OCI-LY7 (cell line): ENCODE measurements around the gene BICRAL. TPM values are rescaled to one million over a fixed set of nuclear protein-coding genes. Genes with fewer than 3 reads are reported as not detected.

ENCODE experiments used
- BruUV-seq: library from RNA; stranded (reverse); fragments of 400-500 nt; replicated peaks from 2 replicates; lab custom pipeline; 2021; lab: Mats Ljungman, UMichigan
- CTCF ChIA-PET: fragments of 300-600 bp; sonication (Branson Sonifier 250); formaldehyde crosslinking; loops from one replicate; lab custom pipeline; 2022; ENCODE audit warnings: antibody characterized with exemption; ENCODE audit not compliant: unreplicated experiment; lab: Charles Lee
- POLR2A ChIA-PET: fragments of 300-600 bp; sonication (Branson Sonifier 250); formaldehyde crosslinking; loops from one replicate; lab custom pipeline; 2022; ENCODE audit warnings: antibody characterized with exemption; lab: Charles Lee
- DNase-seq: peaks from one replicate; pipeline ENCODE4 v3.0.0-alpha.2; 2015; ENCODE audit warnings: low spot score
- H2AFZ ChIP-seq: fragments of 200-600 bp; sonication (generic), shearing (Covaris generic); 2 replicates; pipeline ENCODE4 v1.6.1; 2014; ENCODE audit warnings: mild to moderate bottlenecking, antibody characterized with exemption, low read length, moderate library complexity
- H3K27ac ChIP-seq: fragments of 200-600 bp; sonication (generic); 2 replicates; pipeline ENCODE4 v1.5.1; 2014; ENCODE audit warnings: mixed run types, low read depth, mild to moderate bottlenecking, moderate library complexity, low read length, inconsistent platforms; ENCODE audit not compliant: poor library complexity, severe bottlenecking
- H3K36me3 ChIP-seq: fragments of 200-600 bp; sonication (generic); 2 replicates; pipeline ENCODE4 v1.6.1; 2014; ENCODE audit warnings: mild to moderate bottlenecking, antibody characterized with exemption, low read length, moderate library complexity, mixed read lengths; ENCODE audit not compliant: insufficient read depth
- H3K4me1 ChIP-seq: fragments of 200-600 bp; sonication (generic); 2 replicates; pipeline ENCODE4 v1.5.1; 2014; ENCODE audit warnings: mild to moderate bottlenecking, low read length; ENCODE audit not compliant: insufficient read depth, poor library complexity, severe bottlenecking
- H3K4me2 ChIP-seq: fragments of 200-600 bp; sonication (generic); 2 replicates; pipeline ENCODE4 v1.6.1; 2014; ENCODE audit warnings: mild to moderate bottlenecking, low read length
- H3K4me3 ChIP-seq: fragments of 200-600 bp; sonication (generic); 2 replicates; pipeline ENCODE4 v1.5.1; 2014; ENCODE audit warnings: mild to moderate bottlenecking, low read depth, low read length; ENCODE audit not compliant: poor library complexity, severe bottlenecking
- H3K79me2 ChIP-seq: fragments of 200-600 bp; sonication (generic); 2 replicates; pipeline ENCODE4 v1.6.1; 2016; ENCODE audit warnings: low read depth, mild to moderate bottlenecking, low read length, moderate library complexity, mixed read lengths; ENCODE audit not compliant: insufficient read depth
- H3K9me2 ChIP-seq: fragments of 200-600 bp; sonication (generic); 2 replicates; pipeline ENCODE4 v1.6.1; 2016; ENCODE audit warnings: mild to moderate bottlenecking, low read length, mixed read lengths; ENCODE audit not compliant: insufficient read depth
- H3K9me3 ChIP-seq: fragments of 200-600 bp; sonication (generic); 2 replicates; pipeline ENCODE4 v1.6.1; 2014; ENCODE audit warnings: mild to moderate bottlenecking, mixed run types, low read length, mixed read lengths
- H4K20me1 ChIP-seq: fragments of 200-600 bp; sonication (generic); 2 replicates; pipeline ENCODE4 v1.6.1; 2014; ENCODE audit warnings: mild to moderate bottlenecking, antibody characterized with exemption, low read length, moderate library complexity, mixed read lengths; ENCODE audit not compliant: insufficient read depth
- CTCF ChIP-seq: fragments of 200-600 bp; sonication (generic); conservative IDR thresholded peaks from 2 replicates; pipeline ENCODE4 v1.5.1; 2014; ENCODE audit warnings: mild to moderate bottlenecking, antibody characterized with exemption, low read length, moderate library complexity, mixed read lengths
- EZH2phosphoT487 ChIP-seq: fragments of 200-600 bp; sonication (generic); IDR thresholded peaks from 2 replicates; pipeline ENCODE4 v1.6.1; 2018; ENCODE audit warnings: low read depth, borderline replicate concordance, mild to moderate bottlenecking, mixed run types, antibody characterized with exemption, low read length, moderate library complexity, mixed read lengths
- intact Hi-C: fragments of 100-400 bp; cut with micrococcal nuclease; formaldehyde crosslinking; loops from one replicate; pipeline ENCODE4 v1.10.0; 2022; ENCODE audit not compliant: unreplicated experiment
- total RNA-seq, 2 experiments: library from RNA; depleted of rRNA in 1 of 2; stranded (reverse); fragments of >200 nt in 1 of 2; shearing (Covaris generic) in 1 of 2; gene quantifications; 2 replicates each; pipeline ENCODE4 v1.2.3, GENCODE V29; 2014 to 2022

The BICRAL gene
- total RNA-seq, 2 experiments from 2014 or later, result 10.3 to 25.7 TPM

GRCh38 chr6:42818416-42818815, 36.6 kb downstream of the BICRAL start:
- no peaks in the 10 kb centered on the region for H3K9me3 ChIP-seq
- BruUV-seq, result no TSS peak
- TF ChIP-seq CTCF (no peak), EZH2phosphoT487 (no peak)
- no peak overlapping the region for H3K4me3 ChIP-seq
- H3K79me2 ChIP-seq, result no peaks in the 10 kb centered on the region
- DNase-seq, result no peak
- intact Hi-C loops, result no loop called here
- no peaks in the 10 kb centered on the region for H3K9me2 ChIP-seq
- no peak overlapping the region for H2AFZ ChIP-seq
- no peak overlapping the region for H3K4me2 ChIP-seq
- POLR2A ChIA-PET, result interaction anchor here (0.6 to 0.7 kb wide), 3 partner anchors 18 to 33 kb away, joined by 4 read pairs; no protein-coding TSS in a partner anchor
- no peaks in the 10 kb centered on the region for H4K20me1 ChIP-seq
- H3K4me1 ChIP-seq, result peaks cover 5% of the 10 kb centered on the region
- H3K36me3 ChIP-seq, result peaks cover 17% of the 10 kb centered on the region
- H3K27ac ChIP-seq, result no peak overlapping the region
- CTCF ChIA-PET, result no interaction called here

- Histone ChIP-seq H2AFZ (no peak overlapping the region), H3K27ac (no peak overlapping the region), H3K4me2 (no peak overlapping the region), H3K9me3 (no peaks in the 10 kb centered on the region), H3K4me1 (peaks cover 5% of the 10 kb centered on the region), H3K79me2 (no peaks in the 10 kb centered on the region), H3K4me3 (no peak overlapping the region), H3K9me2 (no peaks in the 10 kb centered on the region), H3K36me3 (peaks cover 18% of the 10 kb centered on the region), H4K20me1 (no peaks in the 10 kb centered on the region)
- BruUV-seq, result no TSS peak
- intact Hi-C loops, result no loop called here
- DNase-seq, result no peak
- ChIA-PET CTCF (no interaction called here), POLR2A (no interaction called here)
- TF ChIP-seq EZH2phosphoT487 (no peak), CTCF (no peak)
Observed at GRCh38 chr6:42818878-42819277, 37.0 kb downstream of the BICRAL start.

GRCh38 chr6:42819803-42820511, 38.1 kb downstream of the BICRAL start:
- CTCF ChIA-PET, result no interaction called here

More at GRCh38 chr6:42819803-42820511, 38.1 kb downstream of the BICRAL start:
- TF ChIP-seq EZH2phosphoT487 (no peak), CTCF (peak; percentile 51)
- H3K79me2 ChIP-seq, result no peaks in the 10 kb centered on the region
- DNase-seq, result peak; percentile 41
- no peaks in the 10 kb centered on the region for H3K9me3 ChIP-seq
- 0 out of 2 replicates have a peak overlapping the region, but pooled peaks have one; percentile 6 for H3K4me2 ChIP-seq
- H3K27ac ChIP-seq, result no peak overlapping the region
- H3K9me2 ChIP-seq, result no peaks in the 10 kb centered on the region
- H3K36me3 ChIP-seq, result peaks cover 25% of the 10 kb centered on the region
- H2AFZ ChIP-seq, result no peak overlapping the region
- H3K4me1 ChIP-seq, result peaks cover 5% of the 10 kb centered on the region
- H3K4me3 ChIP-seq, result no peak overlapping the region
- intact Hi-C loops, result no loop called here
- POLR2A ChIA-PET, result interaction anchor here (0.6 to 1.0 kb wide), 2 partner anchors 11 to 28 kb away, joined by 3 to 5 read pairs; no protein-coding TSS in a partner anchor
- no peaks in the 10 kb centered on the region for H4K20me1 ChIP-seq
- BruUV-seq, result no TSS peak
